Measurements from ENCODE around the gene CRHBP. TPM values are rescaled to one million over a fixed set of nuclear protein-coding genes. Genes with fewer than 3 reads are reported as not detected.

CRHBP gene
- total and polyA plus RNA-seq, 2 donors (not counting 3 experiments of a cell fraction or from before 2014, with no cell fraction given): 0.08 to 0.51 TPM

- dilution Hi-C loops (cut with MboI; ENCODE audit: extremely low pct_ligation_motif_present, low sequenced_read_pairs): no loop called here
- no TSS peak for BruUV-seq (replicated peaks)
- intact Hi-C loops (cut with micrococcal nuclease): no loop called here
- Histone ChIP-seq H3K9ac (replicated peaks; ENCODE audit: extremely low read depth, insufficient read depth, low read length) (no peak overlapping the region), H2AFZ (ENCODE audit: low read depth, low read length) (no peak overlapping the region), H3K9me1 (replicated peaks; ENCODE audit: control insufficient read depth, extremely low read depth, insufficient read depth, low read length) (no peaks in the 10 kb centered on the region), H3K9me3 (replicated peaks; ENCODE audit: control insufficient read depth, insufficient read depth, low read length) (no peaks in the 10 kb centered on the region), H3K4me1 (ENCODE audit: control insufficient read depth, extremely low read depth, insufficient read depth, low read length) (no peaks in the 10 kb centered on the region), H3K27ac (ENCODE audit: insufficient read depth, low read depth, low read length) (no peak overlapping the region), H3K79me2 (ENCODE audit: control insufficient read depth, insufficient read depth, low read length) (no peaks in the 10 kb centered on the region), H4K20me1 (replicated peaks; ENCODE audit: control insufficient read depth, extremely low read depth, insufficient read depth, low read length) (no peaks in the 10 kb centered on the region), H3K4me2 (ENCODE audit: insufficient read depth, low read length) (no peak overlapping the region), H3K27me3 (ENCODE audit: control insufficient read depth in 2 of 2, insufficient read depth in 2 of 2, low read length in 2 of 2) (no peaks in the 10 kb centered on the region), H3K36me3 (ENCODE audit: control insufficient read depth in 2 of 2, extremely low read depth in 1 of 2, insufficient read depth in 2 of 2, low read length in 2 of 2) (no peaks in the 10 kb centered on the region), H3K4me3 (replicated peaks in 1 of 3; ENCODE audit: insufficient read depth in 1 of 3, low read depth in 1 of 3, low read length in 3 of 3) (no peak overlapping the region)
- no peak for FAIRE-seq
- ChIA-PET CTCF (no interaction called here), POLR2A (no interaction called here)
- DNase-seq (ENCODE audit: low read depth, low spot score): no peak
- TF ChIP-seq EZH2 (IDR thresholded peaks at IDR 0.05; ENCODE audit: borderline replicate concordance, low read depth, low read length, severe bottlenecking) (no peak), POLR2AphosphoS5 (IDR thresholded peaks at IDR 0.05; ENCODE audit: insufficient read depth, low read depth, low read length) (no peak), GATA2 (IDR thresholded peaks at IDR 0.05; ENCODE audit: insufficient read depth, insufficient read length, low read depth, low read length) (no peak), JUN (IDR thresholded peaks at IDR 0.05; ENCODE audit: borderline replicate concordance, insufficient read depth, insufficient read length, low read depth) (no peak), FOS (IDR thresholded peaks at IDR 0.05; ENCODE audit: borderline replicate concordance, insufficient read depth, low read length) (no peak)
- TF ChIP-seq, protein P1, sequence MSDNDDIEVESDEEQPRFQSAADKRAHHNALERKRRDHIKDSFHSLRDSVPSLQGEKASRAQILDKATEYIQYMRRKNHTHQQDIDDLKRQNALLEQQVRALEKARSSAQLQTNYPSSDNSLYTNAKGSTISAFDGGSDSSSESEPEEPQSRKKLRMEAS (IDR thresholded peaks at IDR 0.05; ENCODE audit: insufficient read depth, insufficient read length): no peak
- TF ChIP-seq, protein P2, sequence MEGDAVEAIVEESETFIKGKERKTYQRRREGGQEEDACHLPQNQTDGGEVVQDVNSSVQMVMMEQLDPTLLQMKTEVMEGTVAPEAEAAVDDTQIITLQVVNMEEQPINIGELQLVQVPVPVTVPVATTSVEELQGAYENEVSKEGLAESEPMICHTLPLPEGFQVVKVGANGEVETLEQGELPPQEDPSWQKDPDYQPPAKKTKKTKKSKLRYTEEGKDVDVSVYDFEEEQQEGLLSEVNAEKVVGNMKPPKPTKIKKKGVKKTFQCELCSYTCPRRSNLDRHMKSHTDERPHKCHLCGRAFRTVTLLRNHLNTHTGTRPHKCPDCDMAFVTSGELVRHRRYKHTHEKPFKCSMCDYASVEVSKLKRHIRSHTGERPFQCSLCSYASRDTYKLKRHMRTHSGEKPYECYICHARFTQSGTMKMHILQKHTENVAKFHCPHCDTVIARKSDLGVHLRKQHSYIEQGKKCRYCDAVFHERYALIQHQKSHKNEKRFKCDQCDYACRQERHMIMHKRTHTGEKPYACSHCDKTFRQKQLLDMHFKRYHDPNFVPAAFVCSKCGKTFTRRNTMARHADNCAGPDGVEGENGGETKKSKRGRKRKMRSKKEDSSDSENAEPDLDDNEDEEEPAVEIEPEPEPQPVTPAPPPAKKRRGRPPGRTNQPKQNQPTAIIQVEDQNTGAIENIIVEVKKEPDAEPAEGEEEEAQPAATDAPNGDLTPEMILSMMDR (IDR thresholded peaks at IDR 0.05; ENCODE audit: extremely low read depth in 1 of 2, insufficient read depth in 1 of 2, low read depth in 1 of 2, low read length in 2 of 2): no peak
These were observed 14.7 kb upstream of the CRHBP start for GRCh38 chr5:76938177-76938576.
